GM18511 (cell line): ENCODE data around the gene MYOCD.

Experiments
- ATAC-seq: cut with Tn5 transposase; IDR thresholded peaks from one replicate; pipeline ENCODE4 v1.9.1; 2021; ENCODE audit warnings: mild to moderate bottlenecking, moderate library complexity; ENCODE audit not compliant: unreplicated experiment

The MYOCD gene

DNA sequence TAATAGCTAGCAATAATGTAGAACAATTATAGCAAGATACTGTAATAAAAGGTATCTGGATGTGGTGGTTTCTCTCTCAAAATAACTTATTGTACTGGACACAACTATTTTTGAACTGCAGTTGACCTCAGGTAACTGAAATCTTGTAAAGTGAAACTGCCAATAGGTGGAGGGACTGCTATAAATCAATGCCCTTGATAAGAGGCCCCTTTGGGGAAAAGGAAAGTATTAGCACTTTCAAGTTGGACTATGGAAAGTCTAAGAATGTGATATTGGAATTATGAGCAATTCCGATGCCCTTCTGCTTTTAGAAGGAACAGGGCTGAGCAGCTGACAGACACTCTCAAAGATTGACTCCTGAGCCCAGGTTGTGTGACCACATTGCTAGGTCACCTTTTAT is 79.1 kb downstream of the MYOCD start:
- no peak for ATAC-seq

DNA sequence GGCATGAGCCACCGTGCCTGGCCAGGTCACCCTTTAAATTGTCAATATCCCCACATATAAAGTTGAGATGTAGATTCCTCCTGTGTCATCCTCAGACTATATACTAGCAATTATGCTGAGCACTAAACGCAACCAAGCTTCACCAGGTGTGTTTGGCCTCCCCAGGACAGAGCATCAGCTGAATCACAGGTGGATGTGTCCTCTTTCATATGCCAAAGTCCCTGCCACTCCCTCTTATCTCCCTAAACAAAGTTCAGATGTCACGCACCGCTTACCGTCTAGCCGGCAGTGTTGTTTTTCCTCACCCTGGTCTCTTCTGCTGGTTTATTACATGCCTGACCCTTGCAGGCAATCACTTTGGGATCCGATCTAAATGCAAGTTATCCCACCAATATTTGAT is 79.8 kb downstream of the MYOCD start:
- ATAC-seq = no peak

DNA sequence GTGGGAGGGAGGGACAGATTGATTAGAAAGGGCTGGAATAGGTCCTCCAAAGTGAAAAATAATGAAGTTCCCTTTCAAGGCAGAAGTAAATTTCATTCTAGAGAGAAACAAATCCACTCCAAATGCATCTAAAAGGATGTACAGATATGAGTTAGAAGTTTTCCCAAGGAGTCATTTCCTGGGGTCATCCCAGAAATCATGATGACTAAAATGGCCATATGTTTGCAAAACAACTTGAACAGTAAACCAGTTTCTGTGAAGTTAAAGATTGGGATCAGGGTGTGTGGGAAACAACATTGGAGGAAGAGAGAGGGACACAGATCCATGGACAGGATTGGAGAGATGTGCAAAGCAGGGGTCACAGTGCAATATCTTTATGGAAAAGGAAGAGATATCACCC is 91.1 kb downstream of the MYOCD start:
- no peak for ATAC-seq

DNA sequence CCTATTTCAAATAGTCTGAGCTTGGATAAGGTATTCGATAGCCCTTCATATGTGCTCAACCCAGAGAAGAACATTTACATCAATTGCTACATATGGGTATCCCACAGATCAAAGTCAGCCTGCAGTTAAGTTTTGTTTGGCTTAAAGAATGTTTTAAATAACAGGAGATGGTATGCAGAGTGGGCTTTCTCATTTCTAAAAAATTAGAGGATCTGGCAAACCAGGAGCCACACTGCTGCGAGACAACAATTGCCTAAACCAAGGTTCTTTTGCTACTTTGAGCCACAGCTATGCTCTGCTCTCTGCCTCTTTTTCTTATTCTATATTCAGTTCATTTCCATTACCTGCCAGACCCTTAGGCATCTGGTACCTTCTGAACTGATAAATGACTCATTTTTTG is 93.4 kb downstream of the MYOCD start:
- no peak for ATAC-seq

DNA sequence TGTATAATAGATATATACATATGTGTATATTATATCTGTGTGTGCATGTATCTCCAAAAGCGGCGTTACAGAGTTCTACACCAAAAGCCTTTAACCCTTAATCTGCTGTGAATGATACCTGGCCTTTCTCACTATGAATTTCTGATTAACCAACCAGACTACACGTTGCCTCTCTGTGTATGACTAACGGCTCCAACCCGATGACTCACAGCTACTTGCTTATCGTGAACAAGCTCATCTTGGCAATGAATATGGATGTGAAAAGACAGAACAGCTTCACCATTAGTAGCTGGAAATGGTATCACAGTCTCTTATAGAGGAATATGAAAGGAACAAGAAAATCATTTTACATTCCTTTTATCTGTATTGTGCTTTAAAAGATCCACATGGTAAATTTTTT is 99.9 kb downstream of the MYOCD start:
- ATAC-seq = no peak

DNA sequence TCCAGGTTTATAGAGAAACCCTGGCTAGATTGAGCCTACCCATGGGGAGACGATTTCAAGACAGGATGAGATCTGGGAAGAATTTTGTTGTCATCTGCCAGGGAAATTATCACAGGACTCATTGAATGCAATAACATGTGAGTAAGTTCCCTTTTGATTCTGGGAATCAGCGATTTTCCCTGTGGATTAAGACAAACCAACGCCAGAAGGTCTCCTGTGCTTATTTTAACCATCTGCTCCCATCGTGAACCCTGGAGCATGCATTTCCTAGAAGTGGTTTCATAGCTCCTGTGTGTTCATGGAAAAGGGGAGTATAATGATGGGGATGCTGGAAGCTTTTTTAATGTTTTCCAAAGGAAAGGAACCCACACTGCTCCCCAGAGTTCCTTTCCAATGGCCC is 102.6 kb downstream of the MYOCD start:
- ATAC-seq = no peak

DNA sequence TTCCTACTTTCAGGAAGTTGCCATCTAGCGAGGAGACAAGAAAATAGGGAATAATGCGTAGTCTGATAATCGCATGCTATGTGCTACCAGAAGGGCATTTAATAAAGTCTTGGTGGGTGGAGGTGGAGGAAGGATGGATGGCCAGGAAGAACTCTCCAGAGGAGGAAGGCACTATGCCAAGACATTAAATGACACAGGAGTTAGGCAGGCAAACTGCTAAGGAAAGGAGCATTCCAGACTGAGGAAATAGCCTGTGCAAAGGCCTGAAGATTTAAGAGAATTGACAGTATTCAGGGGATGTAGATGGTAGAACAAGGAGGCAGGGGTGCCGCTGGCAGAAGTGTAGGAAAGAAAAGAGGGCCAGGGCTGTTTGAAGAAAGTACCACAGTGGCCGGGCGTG is 104.3 kb downstream of the MYOCD start:
- no peak for ATAC-seq

DNA sequence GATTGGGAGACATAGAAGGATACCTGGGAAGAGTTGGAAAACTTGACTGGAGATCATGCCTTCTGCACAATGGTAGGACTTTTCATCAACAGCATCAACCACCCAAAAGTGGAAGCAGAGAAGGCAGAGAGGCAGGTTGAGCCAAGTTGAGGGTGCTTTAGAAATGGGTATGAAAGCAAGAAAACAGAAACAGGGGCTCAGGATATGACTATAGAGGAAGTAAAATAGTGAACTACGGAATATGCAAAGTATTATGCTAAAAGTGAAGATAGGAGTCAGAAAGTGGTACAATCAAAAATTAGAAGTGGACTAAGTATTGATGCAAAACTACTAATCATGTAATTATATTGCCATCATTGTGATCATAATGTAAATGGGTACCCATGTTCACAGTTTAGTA is 107.5 kb downstream of the MYOCD start:
- ATAC-seq = no peak

DNA sequence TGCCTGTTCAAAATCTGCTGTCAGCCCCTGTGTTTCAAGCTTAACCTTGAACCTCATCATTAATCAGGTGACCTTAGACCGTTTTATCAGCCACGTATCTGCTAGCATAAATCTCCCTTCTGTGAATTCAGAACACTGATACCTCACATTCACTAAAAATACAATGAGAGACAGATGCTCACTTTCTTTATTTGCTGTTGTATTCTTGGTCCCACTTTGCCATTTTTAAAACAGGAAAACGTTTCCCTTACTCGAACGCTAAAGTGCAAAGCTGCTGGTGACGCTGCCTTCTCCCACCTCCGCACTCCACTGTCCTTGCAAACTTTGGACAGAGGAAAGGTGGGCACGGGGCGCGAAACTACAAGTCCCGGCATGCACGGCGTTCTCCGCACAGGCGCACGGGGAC is 123.4 kb downstream of the MYOCD start:
- ATAC-seq = peak; percentile 97

DNA sequence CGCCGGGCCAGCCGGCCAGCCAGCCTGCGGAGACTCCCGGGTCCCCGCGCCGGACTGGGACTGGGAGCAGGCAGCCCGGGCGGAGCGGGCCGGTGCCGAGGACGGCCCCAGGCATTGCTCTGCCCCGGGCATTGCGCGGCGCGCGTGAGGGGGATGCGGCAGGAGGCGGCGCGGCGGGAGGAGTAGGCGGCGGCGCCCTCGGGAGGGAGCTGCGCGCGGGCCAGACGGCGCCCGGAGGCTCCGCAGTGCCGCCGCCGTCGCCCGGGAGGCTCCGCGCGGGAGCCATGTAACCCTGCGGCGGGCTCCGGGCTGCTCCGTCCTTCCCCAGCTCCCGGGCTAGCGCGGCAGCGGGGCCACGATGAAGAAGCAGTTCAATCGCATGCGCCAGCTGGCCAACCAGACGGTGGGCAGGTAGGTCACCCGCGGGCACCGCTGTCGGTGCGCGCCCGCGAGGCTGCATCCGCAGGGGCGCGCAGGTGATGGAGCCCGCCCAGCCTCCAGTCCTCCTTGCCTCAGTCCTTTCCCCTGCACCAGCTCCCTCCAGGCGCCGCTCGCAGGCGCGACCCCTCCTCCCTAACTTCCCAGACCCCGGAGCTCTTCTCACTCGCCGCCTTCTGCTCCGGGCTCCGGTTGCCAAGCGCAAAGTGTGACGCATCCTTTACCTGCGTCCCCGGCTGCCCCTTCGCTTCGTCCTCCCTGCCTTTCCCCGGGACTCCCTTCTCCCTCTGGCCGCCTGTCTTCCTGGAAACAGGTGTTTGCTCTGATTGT is 124.0 kb downstream of the MYOCD start, which contains the start of gene ARHGAP44:
ARHGAP44 (plus strand) TSS at position 18 of the 768 bp plus-strand sequence; CDS start at position 359, 341 bp downstream.
- peak; percentile 88 for ATAC-seq

DNA sequence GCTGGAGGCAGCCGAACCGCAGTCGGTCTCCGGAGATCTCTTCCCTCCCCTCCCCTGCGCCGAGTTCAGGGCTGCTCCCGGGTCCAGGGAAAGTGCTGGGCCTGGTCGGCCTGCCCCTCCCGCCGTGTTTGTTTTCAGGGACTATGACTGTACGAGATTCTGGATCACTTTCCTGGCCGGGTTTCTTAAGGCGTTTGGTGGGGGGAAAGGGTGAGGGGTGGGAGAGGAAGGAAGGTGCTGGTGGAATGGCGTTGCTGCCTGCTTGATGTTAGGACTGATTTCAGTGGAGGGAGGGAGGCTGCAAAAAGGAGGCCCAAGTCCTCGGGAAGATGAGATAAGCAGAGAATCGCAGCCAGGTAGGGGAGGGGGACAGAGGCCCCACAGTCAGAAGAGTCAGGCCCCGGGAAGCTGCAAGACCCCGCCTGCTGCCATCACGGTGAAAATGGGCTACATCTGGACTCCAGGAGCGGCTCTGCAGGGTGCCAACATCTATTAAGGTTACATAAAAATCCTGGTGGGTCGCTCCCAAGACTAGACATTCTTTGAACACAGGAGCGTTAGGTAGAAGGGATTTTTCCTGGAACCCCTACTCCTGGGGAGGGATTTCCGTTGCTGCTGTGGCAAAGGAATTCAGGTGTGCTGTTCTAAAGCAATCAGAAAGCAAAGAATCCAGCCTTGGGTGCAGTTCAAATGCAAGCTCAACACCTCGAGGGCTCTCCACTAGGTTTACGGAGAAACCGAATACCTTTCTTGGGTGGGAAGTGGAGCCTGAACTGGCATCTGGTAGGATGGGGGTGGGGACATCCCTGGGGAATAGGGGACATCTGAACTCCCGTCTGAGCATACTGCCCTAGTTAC is 124.8 kb downstream of the MYOCD start:
- no peak for ATAC-seq

DNA sequence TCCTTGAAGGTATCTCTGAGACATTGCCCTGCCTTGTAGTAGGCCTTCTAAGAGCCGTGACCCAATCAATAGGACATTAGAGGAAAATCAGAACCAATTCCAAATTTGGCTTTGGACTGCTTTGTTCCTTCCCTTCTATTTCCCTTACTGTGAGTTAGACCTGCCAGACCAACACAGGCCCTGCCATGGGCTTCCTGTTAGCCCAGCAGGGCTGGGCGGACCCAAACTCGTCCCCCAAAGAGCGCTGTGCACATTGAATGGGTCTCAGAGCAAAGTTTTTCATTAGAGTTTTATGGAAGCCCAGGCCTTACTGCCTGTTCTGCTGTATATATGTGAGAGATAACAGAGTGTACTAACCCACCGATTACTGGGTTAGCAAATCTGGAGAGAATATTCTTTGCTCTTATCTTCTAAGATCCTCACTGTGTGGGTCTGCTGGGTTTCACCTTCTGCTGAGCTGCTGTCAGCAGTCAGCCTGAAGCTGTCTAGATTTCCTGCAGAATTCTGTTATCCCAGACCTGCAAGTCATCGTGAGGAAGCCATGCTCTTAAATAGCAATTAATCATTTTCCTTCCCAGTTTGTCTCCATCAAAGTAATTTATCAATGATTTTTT is 129.3 kb downstream of the MYOCD start:
- ATAC-seq = no peak

DNA sequence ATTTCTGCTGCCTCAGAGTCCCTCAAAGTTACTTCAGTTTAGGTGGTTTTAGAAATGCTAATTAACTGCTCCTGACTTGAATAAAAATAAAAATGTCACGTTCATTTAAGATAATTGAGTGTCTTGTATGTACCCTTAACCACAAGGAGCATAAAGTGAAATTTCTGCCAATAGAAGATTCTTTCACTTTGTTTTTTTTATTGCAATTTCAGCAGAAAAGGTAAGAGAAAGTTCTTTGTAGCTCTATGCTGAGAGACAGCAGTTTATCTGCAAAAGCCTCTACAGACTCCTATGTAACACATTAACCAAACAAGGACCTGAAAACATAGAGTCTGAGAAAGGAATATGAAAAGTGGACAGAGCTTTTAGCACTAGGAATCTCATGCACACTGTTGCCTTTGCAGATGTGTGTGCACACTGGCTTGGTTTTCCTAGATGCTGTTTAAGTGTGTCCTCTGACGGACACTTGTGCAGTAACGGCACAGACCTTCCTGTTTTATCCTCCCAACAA is 135.2 kb downstream of the MYOCD start:
- ATAC-seq = no peak

DNA sequence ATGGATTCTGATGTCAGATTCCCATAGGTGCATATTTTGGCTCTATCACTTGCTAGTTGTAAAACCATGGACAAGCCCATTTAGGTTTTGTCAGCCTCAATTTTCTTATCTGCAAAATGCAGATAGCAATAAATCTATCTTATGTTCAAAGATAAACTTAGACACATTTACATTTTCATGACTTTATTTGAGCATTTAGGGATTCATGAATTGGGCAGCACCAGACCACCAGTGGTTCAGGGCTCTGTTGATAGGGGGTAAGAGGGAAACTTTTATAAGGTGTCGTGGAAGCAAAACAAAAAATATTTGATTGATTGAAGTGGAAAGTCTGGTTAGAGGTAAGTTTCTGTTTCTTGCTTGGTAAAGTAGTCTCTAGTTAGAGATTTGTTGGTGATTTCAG is 140.9 kb downstream of the MYOCD start:
- no peak for ATAC-seq

DNA sequence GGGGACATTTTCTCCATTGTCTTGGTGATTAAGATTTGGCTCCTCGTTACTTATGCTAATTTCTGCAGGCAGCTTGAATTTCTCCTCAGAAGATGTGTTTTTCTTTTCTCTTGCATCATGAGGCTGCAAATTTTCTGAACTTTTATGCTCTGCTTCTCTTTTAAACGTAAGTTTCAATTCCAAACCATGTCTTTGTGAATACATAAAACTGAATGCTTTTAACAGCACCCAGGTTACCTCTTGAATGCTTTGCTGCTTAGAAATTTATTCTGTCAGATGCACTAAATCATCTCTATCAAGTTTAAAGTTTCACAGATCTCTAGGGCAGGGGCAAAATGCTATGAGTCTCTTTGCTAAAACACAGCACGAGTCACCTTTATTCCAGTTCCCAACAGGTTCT is 143.0 kb downstream of the MYOCD start:
- no peak for ATAC-seq

DNA sequence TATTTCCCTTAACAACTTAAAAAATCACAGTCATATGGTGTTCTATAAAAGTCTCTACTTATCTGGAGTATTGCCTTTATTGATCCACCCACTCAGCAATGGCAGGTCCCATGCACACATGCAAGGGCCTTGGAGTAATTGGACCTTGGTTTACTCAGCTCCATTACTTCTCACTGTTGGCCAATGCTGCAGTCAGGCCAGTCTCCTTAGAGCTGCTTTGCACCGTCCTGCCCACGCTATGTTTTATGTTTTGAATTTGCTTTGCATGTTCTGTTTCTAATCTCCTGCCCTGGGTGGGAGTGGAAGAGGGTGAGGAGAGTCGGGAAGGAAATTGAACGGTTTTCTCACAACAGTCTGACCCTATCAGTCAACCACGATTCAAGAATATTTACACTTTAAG is 147.2 kb downstream of the MYOCD start:
- no peak for ATAC-seq

DNA sequence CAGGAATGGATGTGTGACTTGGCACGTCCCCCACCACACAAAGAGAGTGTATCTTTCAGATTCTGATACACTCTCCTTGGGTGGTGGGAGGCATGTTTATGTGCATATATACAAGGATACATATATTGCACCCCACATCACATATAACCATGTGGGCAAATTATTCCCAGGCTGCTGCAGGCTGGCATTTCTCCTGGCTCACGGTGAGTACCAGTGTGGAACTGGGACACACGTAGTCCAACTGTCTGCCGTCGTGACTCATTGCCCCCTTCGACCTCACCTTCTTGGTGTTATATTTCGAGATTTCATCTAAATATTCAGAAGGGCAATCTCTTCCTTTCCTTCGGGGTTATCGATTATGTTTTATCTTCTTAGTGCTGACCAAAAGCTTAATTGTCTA is 148.0 kb downstream of the MYOCD start:
- no peak for ATAC-seq

DNA sequence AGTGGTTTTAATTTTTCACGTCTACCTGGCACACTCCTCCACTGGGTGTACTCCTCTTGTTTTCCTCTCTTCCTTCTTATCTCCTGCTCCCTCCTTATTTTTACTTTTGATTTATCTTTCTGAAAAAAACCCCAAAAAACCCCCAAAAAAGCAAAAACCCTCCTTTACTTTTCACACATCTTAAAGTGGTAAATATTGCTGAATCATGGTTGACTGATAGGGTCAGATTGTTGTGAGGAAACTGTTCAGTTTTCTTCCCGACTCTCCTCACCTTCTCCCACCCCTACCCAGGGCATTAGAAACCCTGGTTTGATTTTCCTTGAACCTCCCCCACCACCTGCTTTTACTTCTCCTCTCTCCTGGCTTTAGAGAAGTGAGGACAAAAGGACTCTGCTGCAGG is 149.0 kb downstream of the MYOCD start:
- no peak for ATAC-seq

DNA sequence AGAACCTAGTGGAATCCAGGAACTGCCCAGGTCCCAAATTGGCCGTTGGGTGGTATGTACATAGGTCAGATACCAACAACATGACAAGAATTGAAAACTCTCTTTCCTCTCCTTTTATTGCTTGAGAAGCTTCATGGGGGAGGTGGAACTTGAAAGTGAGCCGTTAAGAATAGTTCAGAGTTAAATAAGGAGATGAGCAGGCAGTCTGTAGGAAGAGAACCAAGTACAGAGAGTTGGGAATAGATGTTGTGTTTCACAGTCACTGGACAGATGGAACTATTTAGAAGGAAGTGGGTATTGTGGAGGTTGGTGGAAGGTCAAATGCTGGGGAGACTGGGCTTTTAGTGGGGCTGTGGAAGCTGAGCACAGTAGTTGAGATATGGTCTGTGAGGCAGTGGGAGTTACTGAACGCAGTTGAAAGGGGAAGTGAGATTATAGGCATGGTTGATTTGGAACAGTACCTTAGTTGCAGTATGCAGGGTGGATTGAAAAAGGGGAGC is 150.0 kb downstream of the MYOCD start:
- peak; percentile 100 for ATAC-seq
